ENCODE results near the gene RNF13. TPM values are rescaled to one million over a fixed set of nuclear protein-coding genes. Genes with fewer than 3 reads are reported as not detected.
"Not testable (repeated sequence)": the region's sequence is repeated elsewhere in the genome, so short reads cannot be mapped to it uniquely, and the experiment has no call there.

Gene RNF13
- total RNA-seq, 3 donors from 2014 or later, result 52.6 to 85.0 (median 64.9) TPM

GRCh38 chr3:149816311-149816710, 3.3 kb downstream of the RNF13 start:
- intact Hi-C loops (cut with DNase I, micrococcal nuclease), result no loop called here
- DNase-seq (no peak), ATAC-seq (no peak)
- H3K9me3 ChIP-seq, result no peaks in the 10 kb centered on the region
- peaks cover 18% of the 10 kb centered on the region for H3K4me1 ChIP-seq (ENCODE audit: low read depth)
- H3K4me3 ChIP-seq, result no peak overlapping the region
- H3K36me3 ChIP-seq (ENCODE audit: low read depth), result no peaks in the 10 kb centered on the region
- no peak for TF ChIP-seq CTCF (IDR thresholded peaks at IDR 0.05)

DNA sequence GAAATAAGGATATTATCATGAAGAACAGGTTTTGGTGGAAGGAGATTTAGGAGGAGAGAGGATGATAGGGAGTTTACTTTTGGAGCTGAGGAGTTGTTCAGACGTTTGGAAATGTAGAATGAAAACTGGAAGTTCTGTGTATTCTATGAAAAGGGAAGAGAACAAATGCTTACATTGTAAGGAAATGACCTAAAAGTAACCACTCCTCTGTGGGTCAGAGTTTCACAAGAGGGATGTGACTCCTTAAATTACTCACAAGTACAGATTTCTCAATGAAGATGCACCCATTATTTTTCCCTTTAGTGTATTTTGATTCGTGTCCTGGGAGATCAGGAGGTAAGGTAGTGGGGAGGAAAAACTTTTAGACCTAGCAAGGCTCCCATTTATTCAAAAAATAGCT, 4.0 kb downstream of the RNF13 start:
- Histone ChIP-seq H3K4me1 (ENCODE audit: low read depth) (peaks cover 18% of the 10 kb centered on the region), H3K9me3 (no peaks in the 10 kb centered on the region), H3K4me3 (no peak overlapping the region), H3K36me3 (ENCODE audit: low read depth) (no peaks in the 10 kb centered on the region)
- intact Hi-C loops (cut with DNase I, micrococcal nuclease), result no loop called here
- ATAC-seq, result no peak
- TF ChIP-seq CTCF (IDR thresholded peaks at IDR 0.05), result no peak
- DNase-seq, result no peak

GRCh38 chr3:149819432-149819831, 6.4 kb downstream of the RNF13 start:
- intact Hi-C loops (cut with DNase I, micrococcal nuclease), result no loop called here
- H3K36me3 ChIP-seq (ENCODE audit: low read depth), result no peaks in the 10 kb centered on the region
- no peak overlapping the region for H3K4me3 ChIP-seq
- peaks cover 15% of the 10 kb centered on the region for H3K4me1 ChIP-seq (ENCODE audit: low read depth)
- TF ChIP-seq CTCF (IDR thresholded peaks at IDR 0.05), result no peak
- no peaks in the 10 kb centered on the region for H3K9me3 ChIP-seq
- no peak for DNase-seq
- ATAC-seq, result no peak

GRCh38 chr3:149820183-149820582, 7.2 kb downstream of the RNF13 start:
- DNase-seq (no peak), ATAC-seq (no peak)
- peaks cover 7% of the 10 kb centered on the region for H3K4me1 ChIP-seq (ENCODE audit: low read depth)
- no peak for TF ChIP-seq CTCF (IDR thresholded peaks at IDR 0.05)
- H3K36me3 ChIP-seq (ENCODE audit: low read depth), result no peaks in the 10 kb centered on the region
- intact Hi-C loops (cut with DNase I, micrococcal nuclease), result no loop called here
- no peaks in the 10 kb centered on the region for H3K9me3 ChIP-seq
- H3K4me3 ChIP-seq, result no peak overlapping the region

GRCh38 chr3:149826636-149827035, 13.6 kb downstream of the RNF13 start:
- Histone ChIP-seq H3K36me3 (ENCODE audit: low read depth) (no peaks in the 10 kb centered on the region), H3K4me1 (ENCODE audit: low read depth) (no peaks in the 10 kb centered on the region), H3K9me3 (peaks cover 14% of the 10 kb centered on the region), H3K4me3 (no peak overlapping the region)
- TF ChIP-seq CTCF (IDR thresholded peaks at IDR 0.05), result no peak
- no peak for ATAC-seq
- no peak for DNase-seq
- intact Hi-C loops (cut with DNase I, micrococcal nuclease), result no loop called here

DNA sequence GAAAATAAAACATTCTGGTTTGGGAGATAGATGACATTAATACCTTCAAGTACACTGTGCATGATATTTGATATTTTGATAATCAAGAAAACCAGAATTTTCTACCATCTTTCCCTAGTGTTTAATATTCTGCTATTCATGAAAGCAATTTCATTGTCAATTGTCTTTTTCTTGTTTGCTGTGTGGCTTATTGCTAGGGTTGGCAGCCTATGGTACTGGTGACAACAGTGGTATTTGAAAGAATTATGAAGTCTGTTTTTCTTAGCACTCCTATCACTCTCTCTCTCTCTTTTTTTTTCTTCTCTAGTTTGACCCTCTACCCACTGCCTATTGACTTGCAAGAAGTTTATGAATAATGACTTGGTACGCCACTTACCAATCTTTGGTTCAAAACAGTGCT, 15.4 kb downstream of the RNF13 start:
- no peak for ATAC-seq
- no peaks in the 10 kb centered on the region for H3K4me1 ChIP-seq (ENCODE audit: low read depth)
- no peak for DNase-seq

DNA sequence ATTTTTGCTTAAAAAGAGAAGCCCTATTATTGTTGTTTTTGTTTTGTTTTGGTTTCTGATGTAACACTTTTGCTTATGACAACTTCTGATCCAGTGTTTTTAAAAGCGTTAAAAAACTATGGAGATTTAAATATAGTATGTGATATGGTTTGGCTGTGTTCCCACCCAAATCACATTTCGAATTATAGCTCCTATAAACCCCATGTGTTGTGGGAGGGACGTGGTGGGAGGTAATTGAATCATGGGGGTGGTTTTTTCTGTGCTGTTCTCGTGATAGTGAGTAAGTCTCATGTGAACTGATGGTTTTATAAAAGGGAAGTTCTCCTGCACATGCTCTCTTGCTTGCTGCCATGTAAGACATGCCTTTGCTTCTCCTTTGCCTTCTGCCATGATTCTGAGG, 16.6 kb downstream of the RNF13 start:
- H3K9me3 ChIP-seq, result peaks cover 40% of the 10 kb centered on the region
- DNase-seq; H3K36me3 ChIP-seq (ENCODE audit: low read depth); H3K4me1 ChIP-seq (ENCODE audit: low read depth); intact Hi-C loops (cut with DNase I, micrococcal nuclease); ATAC-seq; H3K4me3 ChIP-seq: not testable (repeated sequence)

More for the DNA sequence above, 15.4 kb downstream of the RNF13 start:
- H3K4me3 ChIP-seq, result no peak overlapping the region
- intact Hi-C loops (cut with DNase I, micrococcal nuclease), result no loop called here
- no peak for TF ChIP-seq CTCF (IDR thresholded peaks at IDR 0.05)
- H3K9me3 ChIP-seq, result peaks cover 31% of the 10 kb centered on the region
- no peaks in the 10 kb centered on the region for H3K36me3 ChIP-seq (ENCODE audit: low read depth)

Data from mucosa of descending colon (tissue), 3 donors.